HG02973 (cell line): ENCODE results near the gene PINLYP.
A peak's percentile ranks its signal among the peaks of the same experiment; 100 is the strongest.
"Not testable (repeated sequence)": the region's sequence is repeated elsewhere in the genome, so short reads cannot be mapped to it uniquely, and the experiment has no call there.

Source experiments
- ATAC-seq: cut with Tn5 transposase; IDR thresholded peaks from one replicate; pipeline ENCODE4 v1.9.1; 2021; ENCODE audit warnings: moderate library complexity; ENCODE audit not compliant: unreplicated experiment

PINLYP gene

DNA sequence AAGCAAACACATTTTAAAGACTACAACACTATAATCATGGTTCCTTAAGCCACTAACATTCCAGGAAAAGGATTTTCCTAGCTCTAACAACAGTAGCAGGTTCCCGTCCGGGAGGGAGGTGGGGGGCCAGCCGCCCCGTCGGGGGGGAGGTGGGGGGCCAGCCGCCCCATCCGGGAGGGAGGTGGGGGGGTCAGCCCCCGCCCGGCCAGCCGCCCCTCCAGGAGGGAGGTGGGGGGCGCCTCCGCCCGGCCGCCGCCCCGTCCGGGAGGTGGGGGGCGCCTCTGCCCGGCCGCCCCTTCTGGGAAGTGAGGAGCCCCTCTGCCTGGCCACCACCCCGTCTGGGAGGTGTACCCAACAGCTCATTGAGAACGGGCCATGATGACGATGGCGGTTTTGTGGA, 27.7 kb upstream of the PINLYP start:
- not testable (repeated sequence) for ATAC-seq

DNA sequence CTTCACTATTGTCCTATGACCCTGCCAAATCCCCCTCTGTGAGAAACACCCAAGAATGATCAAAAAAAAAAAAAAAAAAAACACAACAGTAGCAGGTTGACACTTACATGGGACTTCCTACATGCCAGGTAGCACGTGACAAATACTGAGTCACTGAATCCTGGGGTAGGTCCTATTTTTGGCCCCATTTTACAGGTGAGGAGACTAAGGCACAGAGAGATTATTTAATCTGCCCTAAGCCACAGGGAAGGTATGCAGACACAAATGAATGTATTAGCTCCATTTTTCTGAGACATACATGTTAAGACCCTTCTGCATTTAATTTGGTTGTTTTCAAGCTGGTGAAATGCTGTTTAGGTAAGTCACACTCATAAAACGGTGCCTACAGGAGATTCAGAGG, 26.9 kb upstream of the PINLYP start:
- ATAC-seq, result no peak

DNA sequence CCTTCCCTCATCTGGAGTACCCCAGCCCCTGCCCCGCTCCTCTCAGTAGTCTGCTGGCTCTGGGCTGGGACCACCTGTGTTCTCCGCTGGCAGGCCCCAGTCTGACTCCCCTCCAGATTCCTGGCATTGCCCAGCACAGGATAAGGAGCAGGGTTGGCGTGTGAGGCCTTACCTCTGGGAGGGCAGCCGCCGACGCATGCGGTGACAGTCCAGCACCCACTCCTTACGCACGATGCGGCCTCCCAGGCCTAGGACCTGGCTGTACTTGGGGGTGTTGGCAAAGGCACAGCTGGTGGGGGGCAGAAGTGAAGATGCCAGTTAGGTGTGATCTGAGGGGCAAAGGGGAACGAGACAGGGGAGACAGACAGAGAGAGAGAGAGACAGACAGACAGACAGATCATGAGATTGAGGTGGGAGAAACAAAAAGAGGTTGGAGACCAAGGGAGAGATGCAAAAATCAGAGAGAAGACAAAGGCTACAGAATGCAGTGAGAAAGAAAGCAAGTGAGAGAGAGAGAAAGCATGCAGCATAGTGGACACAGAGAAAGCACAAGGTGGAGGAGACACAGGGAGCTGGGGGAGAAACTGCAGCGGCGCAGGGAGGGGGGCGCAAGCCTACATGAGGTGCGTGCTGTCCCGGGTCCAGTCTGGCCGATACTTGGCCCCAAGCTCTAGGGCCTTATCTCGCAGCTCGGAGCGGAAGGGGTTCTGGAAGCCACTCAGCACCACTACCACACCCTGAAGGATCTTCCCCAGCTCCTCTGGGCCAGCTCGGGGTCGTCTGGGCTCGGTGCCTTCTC, 24.0 kb upstream of the PINLYP start:
- no peak for ATAC-seq

DNA sequence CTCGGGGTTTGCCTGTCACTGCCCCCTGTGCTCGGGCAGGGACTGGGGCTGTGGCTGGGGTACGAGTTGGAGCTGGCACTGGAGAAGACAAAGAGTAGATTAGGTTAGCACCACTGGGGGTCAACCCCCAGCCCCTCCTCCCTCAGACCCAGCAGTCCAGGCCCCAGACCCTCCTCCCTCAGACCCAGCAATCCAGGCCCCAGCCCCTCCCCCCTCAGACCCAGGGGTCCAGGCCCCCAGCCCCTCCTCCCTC, 23.5 kb upstream of the PINLYP start:
- ATAC-seq, result no peak

DNA sequence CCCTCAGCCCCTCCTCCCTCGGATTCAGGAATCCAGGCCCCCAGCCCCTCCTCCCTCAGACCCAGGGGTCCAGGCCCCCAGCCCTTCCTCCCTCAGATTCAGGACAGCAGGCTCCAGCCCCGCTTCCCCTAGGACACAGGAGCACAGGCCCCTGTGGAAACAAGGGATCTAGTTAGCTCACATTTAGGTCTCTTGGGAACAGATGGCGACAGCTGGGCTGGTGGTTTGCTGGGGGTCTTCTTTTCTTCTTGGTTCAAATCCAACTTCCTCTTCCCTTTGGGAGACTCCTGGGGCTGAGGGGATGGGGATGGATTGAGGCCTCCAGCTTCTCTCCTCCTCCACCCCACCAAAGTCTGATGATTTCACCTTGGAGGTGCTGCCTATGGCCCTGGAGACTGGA, 23.0 kb upstream of the PINLYP start:
- ATAC-seq, result no peak

DNA sequence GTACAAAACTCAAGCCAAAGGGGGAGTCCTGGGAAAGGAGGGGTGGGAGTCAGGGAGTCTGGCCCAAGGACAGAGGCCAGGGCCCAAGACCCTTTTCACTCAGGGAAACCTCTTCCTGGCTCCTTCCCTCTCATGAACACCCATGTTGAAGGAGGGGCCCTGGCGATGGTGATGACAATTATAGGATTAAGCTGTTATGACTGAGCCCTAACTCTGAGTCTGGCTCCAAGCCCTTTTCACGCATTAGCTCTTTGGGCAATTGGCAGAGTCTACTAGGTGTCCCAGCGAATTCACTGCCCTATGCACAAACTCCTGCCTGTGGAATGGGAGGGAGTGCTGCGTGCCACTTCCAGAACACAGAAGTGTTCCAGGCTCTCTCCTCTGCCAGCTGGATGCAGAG, 21.9 kb upstream of the PINLYP start:
- no peak for ATAC-seq

DNA sequence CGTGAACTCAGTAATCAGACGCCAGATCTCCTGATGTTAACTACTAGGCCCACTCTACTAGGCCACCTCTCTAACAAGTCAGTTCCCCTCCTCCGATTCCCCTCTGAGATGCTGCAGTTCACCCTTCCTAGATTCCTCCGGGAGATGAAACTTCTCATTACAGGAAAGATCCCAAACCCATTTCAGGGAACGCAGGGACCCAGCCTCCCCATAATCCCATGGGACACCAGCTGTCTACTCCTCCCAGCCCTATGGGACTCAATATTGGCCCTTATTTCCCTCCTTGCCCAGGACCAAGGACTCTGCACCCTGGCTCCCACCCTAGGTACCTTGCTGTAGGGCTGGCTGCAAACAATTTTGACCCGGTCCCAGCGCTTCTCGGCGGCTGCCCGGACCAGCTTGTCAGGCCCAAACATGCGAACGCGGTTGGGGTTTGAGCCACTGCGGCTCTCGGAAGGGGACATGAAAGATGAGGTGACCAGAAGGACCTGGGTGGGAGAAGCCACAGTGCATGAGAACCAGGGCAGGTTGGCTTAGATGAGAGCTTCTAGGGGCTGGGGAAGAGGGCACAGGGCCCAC, 21.2 kb upstream of the PINLYP start:
- no peak for ATAC-seq

DNA sequence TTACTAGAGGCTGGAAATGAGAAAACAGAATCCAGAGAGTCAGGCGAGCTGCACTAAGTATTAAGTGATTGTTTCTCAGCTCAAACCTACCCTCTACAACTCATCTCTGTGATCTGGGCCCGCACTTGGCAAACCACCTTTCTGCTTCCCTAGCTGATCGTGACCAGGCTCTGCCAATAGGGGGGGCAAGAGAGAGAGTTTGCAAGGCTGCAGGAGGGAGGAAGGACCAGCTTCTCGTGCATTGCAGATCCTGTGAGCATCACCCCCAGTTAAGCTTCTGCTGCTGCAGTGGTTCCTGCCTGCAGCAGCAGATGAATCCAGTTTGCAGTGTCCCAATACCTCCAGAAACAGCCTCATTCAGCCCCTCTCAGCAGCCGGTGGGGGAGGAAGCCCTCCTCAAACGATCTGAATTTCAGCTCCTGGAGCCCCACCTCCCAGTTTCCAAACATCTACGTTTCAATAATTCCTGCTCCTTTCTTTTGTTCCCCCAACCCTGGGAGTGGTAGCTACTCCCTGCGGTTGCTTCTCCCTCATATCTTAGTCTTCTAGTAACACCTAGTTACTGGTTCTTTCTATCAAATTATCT, 20.3 kb upstream of the PINLYP start:
- no peak for ATAC-seq

DNA sequence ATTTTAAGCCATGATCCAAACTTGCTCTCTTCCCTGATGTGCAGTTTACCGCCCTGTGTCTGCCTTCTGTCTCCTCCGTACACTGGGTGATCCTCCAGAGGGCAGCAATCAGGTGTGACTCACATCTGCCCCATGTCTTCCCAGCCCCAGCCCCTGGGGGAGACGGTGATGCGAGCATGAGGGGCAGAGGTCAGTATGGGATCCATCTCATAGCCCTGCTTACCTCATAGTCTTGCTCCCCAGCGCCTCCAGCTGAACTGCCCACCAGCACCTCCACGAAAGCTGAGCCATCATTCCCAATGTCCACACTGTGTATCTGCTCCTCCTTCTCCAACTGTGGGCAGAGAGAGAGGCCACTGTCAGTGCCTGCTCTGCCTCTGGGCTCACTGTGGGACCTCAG, 14.9 kb upstream of the PINLYP start:
- ATAC-seq, result no peak

DNA sequence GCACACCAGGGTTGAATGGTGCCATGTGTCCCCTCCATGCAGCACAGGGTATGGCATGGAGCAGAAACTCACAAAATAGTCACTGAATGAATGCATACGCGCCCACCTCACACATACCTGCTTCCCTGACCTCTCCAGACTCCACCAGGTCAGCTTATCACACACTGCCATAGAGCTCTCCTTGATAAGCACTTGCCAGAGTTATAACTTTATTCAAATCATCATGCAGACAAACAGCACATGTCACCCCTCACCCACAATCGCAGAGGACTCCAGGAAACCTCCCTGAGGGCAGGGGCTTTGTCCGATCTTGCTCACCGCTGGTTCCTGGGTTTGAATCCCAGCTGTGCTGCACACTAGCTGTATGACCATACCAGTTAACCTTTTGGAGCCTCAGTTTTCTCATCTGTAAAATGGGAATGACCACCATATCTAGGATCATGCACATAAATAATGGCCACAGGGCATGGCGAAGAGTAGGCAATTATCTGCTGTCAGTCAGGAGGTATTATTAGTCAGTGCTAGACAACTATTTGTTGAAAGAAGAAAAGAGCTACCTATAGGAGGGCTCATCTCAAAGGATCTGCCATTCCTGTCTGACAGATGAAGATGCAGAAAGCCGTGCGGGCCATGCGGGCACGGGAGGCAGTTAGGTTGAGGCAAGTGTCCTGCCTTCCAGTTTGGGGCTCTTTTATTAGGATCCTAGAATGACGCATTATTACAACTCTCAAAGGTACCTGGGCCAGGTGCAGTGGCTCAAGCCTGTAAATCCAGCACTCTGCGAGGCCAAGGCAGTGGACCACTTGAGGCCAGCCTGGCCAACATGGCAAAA, 14.2 kb upstream of the PINLYP start:
- ATAC-seq, result no peak

DNA sequence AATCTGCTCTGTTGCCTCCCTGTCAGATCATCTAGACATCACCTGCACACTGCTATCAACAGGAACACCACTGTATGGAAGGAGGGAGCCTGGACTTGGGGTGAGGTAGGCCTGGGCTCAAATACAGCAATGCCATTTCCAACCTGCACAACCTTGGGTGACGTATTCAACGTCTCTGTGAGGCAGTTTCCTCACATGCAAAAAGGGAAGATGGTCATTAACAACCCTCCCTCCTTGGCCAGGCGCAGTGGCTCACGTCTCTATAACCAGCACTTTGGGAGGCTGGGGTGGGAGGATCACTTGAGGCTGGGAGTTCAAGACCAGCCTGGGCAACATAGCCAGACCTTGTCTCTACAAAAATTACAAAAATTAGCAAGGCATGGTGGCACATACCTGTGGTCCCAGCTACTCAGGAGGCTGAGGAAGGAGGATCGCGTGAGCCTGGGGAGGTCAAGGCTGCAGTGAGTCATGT, 13.3 kb upstream of the PINLYP start:
- no peak for ATAC-seq

DNA sequence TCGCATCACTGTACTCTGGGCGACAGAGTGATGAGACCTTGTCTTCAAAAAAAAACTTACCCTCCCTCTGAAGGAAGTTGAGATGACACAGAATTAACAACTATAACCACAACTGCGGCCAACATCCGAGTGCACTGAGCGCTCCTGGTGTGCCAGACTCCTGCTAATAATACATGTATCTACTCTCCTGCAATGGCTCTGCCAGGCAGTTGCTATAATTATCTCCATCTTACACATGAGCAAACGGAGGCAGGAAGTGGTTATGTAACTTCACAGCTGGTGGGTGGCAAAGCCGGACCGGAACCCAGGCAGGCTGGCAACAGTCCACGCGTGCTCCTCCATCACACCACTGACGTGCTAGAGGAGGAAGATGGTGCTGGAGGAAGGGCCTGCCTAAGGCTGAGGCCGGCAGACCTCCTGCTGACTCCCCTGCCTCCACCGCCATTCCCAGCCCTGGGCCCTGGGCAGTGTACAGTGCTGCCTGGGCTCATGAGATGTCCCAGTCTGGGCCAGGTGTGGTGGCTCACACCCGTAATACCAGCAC, 12.8 kb upstream of the PINLYP start:
- peak; percentile 60 for ATAC-seq

DNA sequence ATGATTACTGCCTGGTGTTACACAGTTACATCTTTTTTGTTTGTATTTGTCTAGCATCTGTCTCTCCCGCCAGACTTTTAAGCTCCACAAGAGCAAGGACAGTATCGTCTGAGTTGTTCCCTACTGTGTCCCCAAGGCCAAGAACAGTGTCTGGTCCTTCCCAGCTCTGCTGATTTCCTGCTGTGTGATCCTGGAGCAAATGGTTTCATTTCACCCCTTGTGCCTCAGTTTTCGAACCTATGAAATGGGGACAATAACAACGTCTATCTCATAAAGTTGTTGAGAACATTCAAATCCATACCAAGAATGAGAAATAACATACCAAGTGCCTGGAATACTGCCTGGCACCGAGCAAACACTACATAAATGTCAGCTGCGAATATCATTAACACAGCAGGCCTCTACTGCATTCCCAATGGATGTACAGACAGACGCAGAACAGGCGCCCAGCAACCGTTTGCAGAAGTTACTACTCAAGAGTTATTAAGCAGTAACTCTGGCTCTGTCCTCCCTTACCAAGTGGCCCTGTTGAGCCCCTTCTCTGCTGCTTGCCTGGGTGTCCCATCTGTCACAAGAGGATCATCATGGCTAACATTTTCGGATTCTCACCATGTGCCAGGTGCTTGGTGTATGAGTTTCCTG, 11.7 kb upstream of the PINLYP start:
- ATAC-seq, result no peak

DNA sequence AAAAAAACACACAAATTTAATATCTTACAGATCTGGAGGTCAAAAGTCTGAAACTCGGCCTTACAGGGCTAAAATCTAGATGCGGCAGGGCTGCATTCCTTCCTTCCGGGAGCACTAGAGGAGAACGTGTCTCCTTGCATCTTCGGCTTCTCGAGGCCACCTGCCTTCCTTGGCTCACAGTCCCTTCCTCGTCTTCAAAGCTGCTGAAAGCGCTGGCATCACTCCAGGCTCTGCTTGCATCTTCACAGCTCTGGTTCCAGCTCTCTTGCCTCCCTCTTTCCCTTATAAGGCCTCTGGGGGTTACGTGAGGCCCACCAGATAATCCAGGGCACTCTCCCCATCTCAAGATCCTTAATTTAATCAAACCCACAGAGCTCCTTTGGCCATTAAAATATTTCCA, 10.8 kb upstream of the PINLYP start:
- no peak for ATAC-seq

DNA sequence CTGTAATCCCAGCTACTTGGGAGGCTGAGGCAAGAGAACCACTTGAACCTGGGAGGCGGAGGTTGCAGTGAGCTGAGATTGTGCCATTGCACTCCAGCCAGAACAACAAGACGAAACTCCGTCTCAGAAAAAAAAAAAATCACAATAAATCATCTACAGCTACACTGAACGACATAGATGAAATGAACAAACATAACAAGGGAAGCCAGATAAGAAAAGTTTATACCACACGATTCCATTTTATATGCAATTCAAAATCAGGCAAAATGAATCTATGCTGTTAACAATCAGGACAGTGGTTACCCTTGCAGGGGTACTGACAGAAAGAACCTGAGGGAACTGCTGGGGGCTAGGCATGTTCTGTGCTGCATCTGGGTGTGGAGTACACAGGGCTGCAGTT, 5.9 kb upstream of the PINLYP start:
- no peak for ATAC-seq

DNA sequence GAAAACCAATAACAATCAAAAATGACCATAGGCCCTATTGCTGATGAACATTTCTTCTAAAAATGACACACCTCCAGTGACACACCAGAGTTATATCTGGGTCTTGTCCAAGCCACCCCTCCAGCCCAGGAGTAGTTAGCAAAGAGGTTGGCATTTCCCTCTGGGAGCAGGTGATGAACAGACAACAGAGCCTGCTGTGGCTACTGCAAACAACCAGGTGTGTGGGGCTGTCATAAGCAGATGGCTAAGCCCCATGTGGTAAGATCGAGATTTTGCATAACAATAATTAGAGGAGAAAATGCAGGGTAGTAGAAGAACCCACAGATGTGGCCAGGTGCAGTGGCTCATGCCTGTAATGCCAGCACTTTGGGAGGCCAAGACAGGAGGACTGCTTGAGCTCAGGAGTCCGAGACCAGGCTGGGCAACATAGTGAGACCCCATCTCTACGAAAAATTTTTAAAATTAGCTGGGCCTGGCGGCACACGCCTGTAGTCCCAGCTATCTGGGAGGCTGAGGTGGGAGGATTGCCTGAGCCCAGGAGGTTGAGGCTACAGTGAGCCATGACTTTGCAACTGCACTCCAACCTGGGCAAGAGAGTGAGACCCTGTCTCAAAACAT, 5.3 kb upstream of the PINLYP start:
- ATAC-seq, result no peak

DNA sequence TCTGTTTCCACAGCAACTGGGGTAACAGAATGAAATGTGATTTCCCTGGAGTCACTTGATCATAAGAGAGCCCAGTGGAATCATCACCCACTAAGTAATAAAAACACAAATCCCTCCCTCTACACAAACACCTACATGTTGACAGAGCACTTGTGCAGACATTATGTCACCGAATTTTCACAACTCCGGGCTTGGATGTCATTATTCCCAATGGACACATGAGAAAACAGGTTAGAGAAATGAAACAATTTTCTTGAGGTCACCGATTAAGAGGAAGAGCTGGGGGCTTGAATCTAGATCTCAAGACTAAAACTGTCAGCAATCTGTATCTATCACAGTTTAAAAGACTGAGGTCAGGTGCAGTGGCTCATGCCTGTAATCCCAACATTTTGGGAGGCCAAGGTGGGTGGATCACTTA, 3.4 kb upstream of the PINLYP start:
- ATAC-seq, result no peak

DNA sequence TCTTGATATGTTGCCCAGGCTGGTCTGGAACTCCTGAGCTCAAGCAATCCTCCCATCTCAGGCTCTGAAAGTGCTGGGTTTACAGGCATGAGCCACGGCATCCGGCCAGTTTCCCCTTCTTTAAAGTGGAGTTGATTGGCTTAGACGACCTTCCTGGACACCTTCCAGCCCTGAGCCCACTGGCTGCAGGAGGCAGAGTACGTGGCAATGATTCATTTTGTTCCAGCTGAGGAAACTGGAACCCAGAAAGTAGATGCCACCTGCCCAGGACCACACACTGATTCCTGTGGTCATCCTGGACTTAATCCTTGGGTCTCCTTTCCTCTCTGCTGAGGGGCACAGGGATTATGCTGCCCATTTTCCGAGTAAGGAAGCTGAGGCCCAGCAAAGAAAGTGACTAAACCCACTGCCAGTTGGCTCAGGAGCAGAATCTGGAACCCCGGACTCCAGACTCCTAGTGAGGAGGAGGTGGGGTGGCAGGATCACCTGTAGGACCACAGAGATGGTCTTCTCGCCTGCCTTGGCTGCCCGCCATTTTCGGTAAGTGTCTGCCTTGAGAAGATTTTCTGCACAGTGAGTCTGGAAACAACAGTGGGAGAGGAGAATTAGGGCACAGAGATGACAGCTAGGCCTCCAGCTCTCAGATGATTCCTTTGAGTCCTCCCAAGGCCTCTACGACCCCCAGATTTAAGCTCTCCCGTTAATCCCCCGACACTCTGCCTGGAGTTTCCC, 1.0 kb upstream of the PINLYP start:
- no peak for ATAC-seq

DNA sequence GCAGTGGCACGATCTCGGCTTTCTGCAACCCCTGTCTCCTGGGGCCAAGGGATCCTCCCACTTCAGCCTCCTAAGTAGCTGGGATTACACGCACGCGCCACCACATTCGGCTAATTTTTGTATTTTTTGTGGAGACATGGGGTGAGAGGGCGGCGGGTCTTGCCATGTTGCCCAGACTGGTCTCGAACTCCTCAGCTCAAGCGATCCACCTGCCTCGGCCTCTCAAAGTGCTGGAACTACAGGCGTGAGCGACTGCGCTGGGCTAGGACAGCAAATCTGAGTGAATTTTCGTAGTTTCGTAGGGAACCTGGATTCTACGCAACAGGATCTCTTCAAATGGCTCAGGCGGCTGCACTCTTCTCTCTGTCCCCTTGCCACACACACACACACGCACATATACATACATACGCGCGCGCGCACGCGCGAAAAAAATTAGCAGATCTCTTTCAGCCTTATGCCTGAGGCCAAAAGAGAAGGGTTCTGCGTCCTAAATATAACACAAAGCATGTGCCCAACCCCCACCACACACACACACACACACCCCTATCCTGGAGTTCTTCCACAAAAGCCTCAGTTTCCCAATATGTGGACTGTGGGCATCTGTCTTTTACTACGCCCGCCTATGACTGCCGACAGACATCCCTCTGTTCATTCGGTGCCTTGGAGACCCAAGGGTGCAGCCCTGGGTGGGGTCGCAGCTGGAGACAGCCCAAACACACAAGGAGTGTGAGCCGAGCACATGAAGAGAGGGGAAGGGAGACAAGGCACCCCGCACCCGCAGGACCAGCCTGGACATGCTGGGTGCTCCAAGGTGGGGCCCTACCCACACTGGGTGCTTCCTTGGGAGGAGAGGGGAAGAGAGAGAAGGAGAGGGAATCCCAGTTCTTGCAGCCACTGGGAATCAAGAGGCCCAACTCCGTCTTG, 616 bp downstream of the PINLYP start:
- ATAC-seq, result no peak
